ENCODE data around the gene B3GALT2.

The B3GALT2 gene

DNA sequence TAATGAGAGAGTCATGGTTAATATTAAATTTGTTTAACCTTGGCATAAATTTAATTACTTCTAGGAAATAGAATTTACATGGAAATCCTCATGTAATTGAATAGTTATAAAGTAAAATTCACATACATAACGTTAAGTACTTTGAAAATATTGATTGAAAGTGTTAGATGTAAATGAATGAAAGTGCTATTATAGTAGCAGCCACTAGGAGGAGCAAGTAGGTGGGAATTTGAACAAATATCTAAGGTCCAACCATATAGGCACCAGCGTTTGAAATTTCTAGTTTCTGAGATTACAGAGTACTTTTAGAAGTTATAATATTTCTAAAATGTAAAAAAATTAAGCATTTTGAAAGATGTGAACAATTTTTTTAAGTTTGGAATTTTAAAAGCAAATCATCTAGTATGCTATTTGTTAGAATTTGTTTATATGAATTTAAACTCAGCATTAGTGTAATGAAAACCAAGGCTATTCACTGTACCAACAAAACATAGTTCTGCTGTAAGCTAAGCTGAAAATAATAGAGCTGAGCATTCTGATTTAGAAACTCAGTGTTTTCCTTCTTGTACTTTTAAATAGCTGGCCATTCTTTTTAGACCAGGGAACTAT is 3.3 kb downstream of the B3GALT2 start:
- DNase-seq (ENCODE audit: low spot score): peak; percentile 74

DNA sequence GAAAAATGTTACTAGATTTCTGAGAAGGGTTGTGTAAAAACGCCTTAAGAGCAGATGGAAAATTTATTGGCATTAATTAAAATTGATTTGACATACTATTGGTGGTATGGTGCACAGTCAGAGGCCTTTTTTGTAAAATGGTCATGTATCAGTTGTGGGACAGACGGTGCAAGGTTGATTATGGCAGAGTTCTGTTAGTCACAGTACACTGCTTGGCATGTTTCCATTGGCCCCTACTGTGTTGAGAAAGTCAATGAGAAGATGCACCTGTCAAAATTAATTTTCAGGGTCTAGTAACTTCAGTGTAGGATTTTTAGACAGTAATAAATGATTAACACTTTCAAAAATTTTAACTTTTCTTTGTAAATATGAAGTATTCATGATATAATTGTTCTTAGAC is 4.4 kb downstream of the B3GALT2 start:
- peak; percentile 17 for DNase-seq (ENCODE audit: low spot score)

DNA sequence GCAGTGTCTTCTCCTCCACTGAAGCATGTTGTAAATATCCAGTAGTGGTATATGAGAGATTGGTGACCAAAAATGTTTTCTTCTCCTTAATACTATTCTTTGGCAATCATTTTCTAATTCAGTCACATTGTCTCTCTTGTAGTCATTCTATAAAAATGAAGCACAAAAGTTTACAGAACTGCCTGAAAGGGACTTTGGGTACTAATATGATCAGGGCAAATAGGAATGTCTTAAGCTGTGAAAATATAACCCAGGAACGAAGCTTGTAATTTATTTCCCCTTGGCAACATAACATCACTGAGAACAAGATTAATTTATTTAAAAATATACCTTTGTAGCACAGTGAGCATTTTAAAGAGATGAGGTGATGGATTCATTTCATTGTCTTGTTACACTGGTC is 4.9 kb downstream of the B3GALT2 start:
- no peak for DNase-seq (ENCODE audit: low spot score)

- DNase-seq (ENCODE audit: low spot score): no peak
Observed at GRCh38 chr1:193179094-193179493, 7.3 kb downstream of the B3GALT2 start.

- no peak for DNase-seq (ENCODE audit: low spot score)
Observed at GRCh38 chr1:193176788-193177187, 9.6 kb downstream of the B3GALT2 start.

GRCh38 chr1:193176113-193176512 is 10.3 kb downstream of the B3GALT2 start:
- DNase-seq (ENCODE audit: low spot score): no peak

GRCh38 chr1:193157360-193157759 is 29.1 kb downstream of the B3GALT2 start:
- no peak for DNase-seq (ENCODE audit: low spot score)

DNA sequence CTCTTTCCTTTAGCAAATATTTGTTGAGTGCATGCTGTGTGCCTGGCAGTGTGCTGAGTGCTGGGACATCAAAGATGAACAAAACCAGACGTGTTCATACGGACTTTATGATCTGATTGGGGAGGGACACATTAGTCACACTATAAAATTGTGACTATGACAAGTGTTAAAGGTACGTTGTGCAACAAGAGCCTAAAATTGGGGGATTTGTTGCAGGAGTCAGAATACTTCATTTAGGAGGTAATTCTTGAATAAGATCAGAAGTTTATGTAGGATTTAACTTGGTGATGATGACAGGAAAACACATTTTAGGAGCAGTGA is 29.6 kb downstream of the B3GALT2 start:
- no peak for DNase-seq (ENCODE audit: low spot score)

- no peak for DNase-seq (ENCODE audit: low spot score)
Observed at GRCh38 chr1:193156117-193156821, 30.1 kb downstream of the B3GALT2 start.

DNA sequence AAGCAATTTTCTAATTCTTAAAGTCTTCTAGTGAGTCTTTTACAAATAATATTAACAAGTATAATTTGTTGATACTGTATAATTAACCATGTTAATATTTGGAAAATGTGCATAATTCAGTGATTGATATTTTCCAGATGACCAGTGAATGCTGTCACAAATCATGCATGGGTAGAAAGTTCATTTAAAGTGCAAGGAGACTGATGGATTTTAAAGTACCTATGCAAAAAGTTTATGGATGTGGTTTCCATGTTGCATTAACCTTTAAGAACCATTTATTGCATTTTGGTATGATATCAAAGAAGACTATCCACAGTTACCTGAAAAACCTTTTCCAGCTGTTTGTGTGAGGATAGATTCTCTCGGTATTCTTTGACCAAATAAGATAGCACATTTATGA is 41.4 kb downstream of the B3GALT2 start:
- no peak for DNase-seq (ENCODE audit: low spot score)

DNA sequence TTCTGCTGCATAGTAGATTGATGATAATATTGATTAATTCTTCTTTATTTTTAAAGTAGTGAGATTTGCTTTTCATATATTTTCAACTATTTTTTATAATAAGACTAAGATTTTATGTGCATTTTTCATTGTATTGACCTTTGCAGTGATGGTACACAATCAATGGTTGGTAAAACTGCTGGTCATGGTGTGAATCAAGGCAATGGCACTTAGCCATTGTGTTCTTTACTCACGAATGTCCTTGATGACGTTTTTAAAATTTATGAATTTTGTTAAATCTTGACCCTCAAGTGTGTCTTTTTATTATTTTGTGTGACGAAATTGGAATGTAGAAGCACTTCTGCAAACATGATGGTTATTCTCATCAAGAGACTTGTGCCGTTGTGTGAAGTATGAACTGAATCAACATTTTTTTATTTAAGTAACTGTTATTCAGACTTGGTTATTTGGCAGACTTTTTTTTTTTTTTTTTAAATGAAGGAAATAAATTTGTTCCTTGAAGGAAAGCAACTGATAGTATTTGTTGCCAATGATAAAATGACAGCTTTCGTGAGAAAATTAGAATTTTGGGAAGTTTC is 42.0 kb downstream of the B3GALT2 start:
- no peak for DNase-seq (ENCODE audit: low spot score)

DNA sequence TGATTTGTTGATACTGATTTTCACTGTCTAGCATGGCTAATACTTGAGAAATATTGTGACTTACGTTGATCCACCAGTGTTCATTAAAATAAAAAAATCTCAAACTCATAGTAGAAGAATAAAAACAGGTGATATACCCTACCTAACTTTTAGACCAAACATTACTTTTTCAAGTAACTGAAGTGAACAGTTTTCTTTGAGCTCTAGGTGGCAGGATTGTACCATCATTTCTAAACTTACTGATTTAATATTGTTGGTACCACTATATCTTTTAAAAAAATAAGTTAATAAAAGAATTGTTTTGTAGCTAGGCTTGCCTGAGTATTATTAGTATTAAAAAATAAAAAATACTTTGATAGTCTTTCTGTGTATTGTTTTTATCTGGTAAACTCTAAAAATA is 43.1 kb downstream of the B3GALT2 start:
- DNase-seq (ENCODE audit: low spot score): peak; percentile 30

DNA sequence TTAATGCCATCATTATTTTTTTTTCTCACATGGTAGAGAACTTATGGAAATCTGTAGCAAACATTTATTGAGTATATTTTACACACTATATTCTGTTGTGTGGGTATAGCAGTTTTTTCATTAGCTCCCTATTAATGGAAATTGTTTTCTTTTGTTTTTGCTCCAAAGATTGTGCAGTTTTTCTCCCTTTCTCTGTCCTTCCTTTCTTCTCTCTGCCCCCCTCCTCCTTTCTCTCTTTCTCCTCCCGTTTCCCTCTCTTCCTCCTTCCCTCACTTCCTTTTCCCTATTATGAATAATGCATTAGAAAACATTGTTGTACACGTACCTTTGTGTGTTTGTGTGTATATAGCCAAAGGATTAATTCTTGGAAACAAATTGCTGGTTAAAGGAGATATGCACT is 44.0 kb downstream of the B3GALT2 start:
- no peak for DNase-seq (ENCODE audit: low spot score)

DNA sequence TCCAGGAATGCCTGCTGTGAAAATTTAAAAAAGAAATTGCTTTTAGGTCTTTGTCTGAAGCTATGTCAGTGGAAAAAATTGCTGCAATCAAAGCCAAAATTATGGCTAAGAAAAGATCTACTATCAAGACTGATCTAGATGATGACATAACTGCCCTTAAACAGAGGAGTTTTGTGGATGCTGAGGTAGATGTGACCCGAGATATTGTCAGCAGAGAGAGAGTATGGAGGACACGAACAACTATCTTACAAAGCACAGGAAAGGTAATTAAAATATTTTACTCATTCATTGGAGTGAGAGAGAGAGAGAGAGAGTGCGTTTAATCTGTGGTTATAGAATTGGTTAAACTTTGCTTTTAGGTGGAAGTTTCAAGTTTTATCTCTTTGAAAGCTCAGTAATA is 44.6 kb downstream of the B3GALT2 start:
- DNase-seq (ENCODE audit: low spot score): no peak

DNA sequence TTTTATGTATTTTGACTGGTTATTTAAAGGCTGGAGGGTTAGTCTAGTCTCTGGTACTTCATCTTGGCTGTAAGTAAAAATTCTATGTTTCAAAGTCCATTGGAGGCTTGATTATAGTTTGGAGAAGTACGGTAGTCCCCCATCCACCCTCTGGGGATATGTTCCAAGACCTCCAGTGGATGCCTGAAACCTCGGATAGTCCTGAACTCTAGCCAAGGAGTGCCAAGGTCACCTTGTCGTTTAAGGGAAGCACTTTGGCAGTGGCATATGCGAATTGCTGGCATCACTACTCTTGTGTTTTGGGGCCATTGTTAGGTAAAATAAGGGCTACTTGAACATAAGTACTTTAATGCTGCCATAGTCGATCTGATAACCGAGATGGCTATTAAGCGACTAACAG is 46.2 kb downstream of the B3GALT2 start:
- no peak for DNase-seq (ENCODE audit: low spot score)

DNA sequence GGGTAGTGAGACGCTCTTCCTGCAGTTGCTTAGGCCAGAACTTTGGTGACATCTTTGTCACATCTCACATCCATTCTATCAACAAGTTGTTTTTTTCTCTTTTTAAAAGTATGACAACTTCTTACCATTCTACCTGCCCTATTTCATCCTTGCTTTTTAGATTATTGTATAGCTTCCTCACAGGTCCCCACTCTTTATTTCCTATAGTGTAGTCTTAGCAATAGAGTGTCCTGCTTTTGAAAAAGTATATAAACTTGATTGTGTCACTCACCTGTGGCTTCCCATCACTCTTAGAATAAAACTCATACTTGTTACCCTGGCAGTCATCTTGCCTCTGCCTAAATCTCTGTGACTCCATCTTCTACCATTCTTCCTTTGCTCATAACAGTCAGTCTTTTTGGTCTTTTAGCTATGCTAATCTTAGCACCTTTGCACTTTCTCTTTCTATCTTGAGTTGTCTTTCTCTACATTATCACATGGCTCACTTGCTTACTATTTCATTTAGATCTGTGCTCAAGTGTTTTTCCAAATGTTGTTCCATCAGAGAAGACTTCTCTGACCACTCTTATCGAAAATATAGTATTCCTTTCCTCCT is 55.0 kb downstream of the B3GALT2 start:
- DNase-seq (ENCODE audit: low spot score): no peak
